HG03460 (cell line): ENCODE measurements around the gene LTBP3.
A peak's percentile ranks its signal among the peaks of the same experiment; 100 is the strongest.
"Not testable (repeated sequence)": the region's sequence is repeated elsewhere in the genome, so short reads cannot be mapped to it uniquely, and the experiment has no call there.

ENCODE experiments used
- ATAC-seq: cut with Tn5 transposase; IDR thresholded peaks from one replicate; pipeline ENCODE4 v1.9.1; 2021; ENCODE audit not compliant: unreplicated experiment

The LTBP3 gene

DNA sequence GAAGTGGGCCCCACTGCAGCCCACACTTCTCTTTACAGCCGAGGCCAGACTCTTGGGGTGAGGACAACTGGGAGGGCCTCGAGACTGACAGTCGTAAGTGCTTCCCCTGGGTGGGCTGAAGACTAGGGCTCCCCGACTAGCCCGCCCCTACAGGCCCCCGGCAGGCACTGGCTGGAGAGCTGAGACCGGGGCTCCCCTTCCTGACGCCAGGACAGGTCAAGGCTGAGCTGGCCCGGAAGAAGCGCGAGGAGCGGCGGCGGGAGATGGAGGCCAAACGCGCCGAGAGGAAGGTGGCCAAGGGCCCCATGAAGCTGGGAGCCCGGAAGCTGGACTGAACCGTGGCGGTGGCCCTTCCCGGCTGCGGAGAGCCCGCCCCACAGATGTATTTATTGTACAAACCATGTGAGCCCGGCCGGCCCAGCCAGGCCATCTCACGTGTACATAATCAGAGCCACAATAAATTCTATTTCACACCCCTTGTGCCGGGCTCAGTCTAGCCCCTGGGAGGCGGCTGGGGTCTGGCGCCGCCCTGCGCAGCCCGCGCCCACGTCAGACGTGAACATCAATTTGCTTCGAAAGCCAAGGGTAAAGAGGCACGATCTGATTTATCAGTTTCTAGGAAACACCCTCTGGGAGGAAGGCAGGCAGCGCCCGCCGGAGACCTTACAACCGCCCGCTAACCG, 19.8 kb downstream of the LTBP3 start:
- ATAC-seq: no peak

GRCh38 chr11:65537620-65538231, 20.4 kb downstream of the LTBP3 start:
- ATAC-seq: no peak

DNA sequence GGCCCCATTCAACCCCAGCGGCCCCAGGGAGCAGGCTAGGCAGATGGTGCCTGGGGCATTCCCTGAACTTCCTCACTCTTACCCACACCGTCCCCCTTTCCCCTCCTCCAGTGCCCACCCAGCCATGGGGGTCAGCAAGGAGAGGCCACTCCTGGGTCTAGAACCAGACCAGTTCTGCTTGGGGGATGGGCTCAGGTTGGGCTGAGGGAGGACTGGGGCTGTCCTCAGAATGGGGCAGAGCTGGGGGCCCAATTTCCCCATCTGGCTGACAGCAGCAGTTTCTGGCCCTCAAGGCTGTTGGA, 20.9 kb downstream of the LTBP3 start:
- ATAC-seq: no peak

GRCh38 chr11:65536412-65537295, 21.5 kb downstream of the LTBP3 start:
- no peak for ATAC-seq

DNA sequence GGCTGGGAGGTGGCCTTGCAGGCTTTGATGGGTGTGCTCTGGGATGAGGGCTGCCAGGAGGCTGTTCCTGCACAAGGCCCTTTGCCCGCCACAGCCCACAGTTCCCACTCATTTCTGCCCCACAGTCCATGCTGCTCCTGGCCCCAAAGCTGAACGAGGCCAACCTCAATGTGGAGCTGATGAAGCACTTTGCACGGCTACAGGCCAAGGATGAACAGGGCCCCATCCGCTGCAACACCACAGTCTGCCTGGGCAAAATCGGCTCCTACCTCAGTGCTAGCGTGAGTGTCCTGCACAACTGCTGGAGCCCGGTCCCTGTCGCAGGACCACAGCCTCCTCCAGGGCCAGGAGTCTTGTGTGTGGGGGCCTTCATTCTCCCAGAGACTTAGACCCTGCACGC, 23.1 kb downstream of the LTBP3 start:
- no peak for ATAC-seq

GRCh38 chr11:65532388-65533064, 25.6 kb downstream of the LTBP3 start:
- ATAC-seq: no peak

DNA sequence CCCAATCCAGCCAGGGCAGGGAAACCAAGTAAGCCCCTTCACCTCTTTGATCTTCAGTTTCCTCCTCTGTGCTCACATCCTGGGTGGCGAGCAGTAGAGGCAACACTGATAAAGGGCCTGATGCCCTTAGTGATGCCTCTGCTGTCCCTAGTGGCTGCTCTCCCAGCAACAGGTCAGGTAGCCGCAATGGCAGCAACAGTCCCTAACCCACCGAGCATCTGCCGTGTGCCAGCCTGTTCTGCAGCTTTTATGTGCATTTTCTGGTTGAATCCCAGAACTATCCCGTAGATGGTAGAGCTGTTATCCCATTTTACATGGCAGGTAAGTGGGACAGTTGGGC, 28.0 kb downstream of the LTBP3 start:
- no peak for ATAC-seq

DNA sequence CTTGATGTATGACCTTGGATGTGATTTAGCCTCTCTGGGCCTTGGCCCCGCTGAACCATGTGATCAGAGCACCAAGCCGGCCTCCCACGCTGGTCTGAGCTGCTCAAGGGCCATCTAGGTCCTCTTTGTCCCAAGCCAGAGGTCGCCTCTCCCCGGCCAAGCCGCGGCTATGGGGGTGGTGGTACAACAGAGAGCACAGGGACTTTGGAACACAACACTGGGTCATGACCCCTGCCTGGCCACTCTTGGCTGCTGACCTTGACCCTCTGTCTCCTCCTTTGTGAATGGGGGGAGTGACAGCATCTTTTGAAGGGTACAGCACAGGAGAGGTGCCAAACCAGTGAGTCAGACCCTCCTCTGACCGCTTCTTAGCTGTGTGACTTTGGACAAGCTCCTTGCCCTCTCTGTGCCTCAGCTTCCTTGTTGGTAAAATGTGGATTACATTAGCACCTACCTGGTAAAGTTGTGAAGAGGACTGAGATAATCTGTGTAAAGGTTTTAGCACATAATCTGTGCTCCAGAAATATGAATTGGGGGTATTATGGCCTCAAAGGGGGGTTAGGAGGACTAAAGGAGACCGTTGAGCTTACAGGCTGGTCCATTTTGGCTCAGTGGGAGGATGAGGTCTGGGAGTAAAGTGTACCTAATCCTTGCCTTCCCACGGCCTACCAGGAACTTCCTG, 28.5 kb downstream of the LTBP3 start:
- no peak for ATAC-seq

- ATAC-seq: no peak
Measured at GRCh38 chr11:65528819-65529350, 29.3 kb downstream of the LTBP3 start.

GRCh38 chr11:65526744-65527143, 31.4 kb downstream of the LTBP3 start:
- no peak for ATAC-seq

- no peak for ATAC-seq
Measured at GRCh38 chr11:65525546-65526480, 32.3 kb downstream of the LTBP3 start.

DNA sequence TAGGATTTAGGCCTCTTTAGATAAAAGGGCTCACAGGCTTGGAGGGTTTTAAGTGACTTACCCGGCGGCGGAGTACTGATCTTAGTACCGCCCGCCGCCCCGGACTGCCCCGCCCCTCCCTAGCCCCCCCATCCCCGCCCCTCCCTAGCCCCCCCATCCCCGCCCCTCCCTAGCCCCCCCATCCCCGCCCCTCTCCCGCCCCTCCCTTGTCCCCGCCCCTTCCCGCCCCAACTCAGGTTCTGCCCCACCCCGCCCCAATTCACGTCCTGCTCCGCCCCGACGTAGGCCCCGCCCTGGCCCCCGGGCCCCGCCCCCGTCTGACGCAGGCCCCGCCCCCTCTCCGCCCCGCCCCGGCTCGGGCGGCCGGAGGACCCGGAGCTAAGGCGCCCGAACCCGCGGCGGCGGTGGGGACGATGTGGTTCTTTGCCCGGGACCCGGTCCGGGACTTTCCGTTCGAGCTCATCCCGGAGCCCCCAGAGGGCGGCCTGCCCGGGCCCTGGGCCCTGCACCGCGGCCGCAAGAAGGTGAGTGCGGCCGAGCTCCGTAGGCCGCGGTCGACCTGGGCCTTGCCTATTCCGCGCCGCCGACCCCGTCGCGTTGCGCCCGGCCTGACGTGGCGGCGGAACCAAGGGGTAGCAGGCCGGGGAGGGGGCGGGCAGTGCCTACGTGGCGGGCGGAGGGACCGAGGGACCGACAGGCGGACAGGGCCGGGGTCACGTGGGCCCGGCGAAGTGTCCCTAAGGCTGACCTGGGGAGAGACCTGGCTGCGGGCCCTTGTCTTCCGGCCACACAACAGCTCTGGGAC, 33.2 kb downstream of the LTBP3 start, which contains the start of gene SCYL1:
Gene SCYL1, plus strand, starts transcription at position 343 of the 805 bp plus-strand sequence. Its CDS starts 71 bp downstream, at position 414.
- ATAC-seq: peak; percentile 56

DNA sequence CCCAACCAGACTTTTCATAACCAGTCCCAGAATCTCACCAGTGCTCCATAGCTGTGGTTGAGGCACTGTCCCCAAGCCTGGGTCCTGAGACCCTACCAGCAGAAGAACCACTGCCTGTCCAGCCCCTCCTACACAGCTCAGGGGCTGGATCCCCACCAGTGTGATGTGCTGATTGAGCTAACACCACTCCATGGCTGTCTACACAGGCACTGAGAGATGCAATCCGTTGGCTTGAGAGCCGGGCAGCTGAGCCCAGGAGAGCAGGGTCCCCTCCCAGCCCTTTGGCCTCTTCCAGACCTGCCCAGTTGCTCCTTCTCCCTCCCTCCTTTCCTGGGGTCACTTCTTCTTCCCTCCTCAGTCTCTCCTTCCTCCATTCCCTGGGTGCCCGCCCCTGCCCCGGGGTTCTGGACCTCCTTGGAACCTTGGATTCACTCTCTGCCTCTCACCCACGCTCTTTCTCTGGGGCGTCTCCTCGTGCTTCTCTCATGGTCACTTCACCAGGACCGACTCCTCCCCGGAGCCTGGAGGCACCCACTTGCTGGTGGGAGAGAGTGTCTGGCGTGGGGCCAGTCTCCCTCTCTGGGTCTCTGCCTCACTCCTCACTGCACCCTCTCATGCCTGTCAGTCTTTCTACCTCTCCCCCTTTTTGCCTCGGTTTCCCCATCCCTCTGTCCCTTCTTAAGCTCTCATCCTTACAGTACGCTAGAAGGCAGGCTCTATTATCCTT, 34.0 kb downstream of the LTBP3 start:
- ATAC-seq: no peak

- ATAC-seq: not testable (repeated sequence)
Measured at GRCh38 chr11:65523631-65523968, 34.6 kb downstream of the LTBP3 start.

DNA sequence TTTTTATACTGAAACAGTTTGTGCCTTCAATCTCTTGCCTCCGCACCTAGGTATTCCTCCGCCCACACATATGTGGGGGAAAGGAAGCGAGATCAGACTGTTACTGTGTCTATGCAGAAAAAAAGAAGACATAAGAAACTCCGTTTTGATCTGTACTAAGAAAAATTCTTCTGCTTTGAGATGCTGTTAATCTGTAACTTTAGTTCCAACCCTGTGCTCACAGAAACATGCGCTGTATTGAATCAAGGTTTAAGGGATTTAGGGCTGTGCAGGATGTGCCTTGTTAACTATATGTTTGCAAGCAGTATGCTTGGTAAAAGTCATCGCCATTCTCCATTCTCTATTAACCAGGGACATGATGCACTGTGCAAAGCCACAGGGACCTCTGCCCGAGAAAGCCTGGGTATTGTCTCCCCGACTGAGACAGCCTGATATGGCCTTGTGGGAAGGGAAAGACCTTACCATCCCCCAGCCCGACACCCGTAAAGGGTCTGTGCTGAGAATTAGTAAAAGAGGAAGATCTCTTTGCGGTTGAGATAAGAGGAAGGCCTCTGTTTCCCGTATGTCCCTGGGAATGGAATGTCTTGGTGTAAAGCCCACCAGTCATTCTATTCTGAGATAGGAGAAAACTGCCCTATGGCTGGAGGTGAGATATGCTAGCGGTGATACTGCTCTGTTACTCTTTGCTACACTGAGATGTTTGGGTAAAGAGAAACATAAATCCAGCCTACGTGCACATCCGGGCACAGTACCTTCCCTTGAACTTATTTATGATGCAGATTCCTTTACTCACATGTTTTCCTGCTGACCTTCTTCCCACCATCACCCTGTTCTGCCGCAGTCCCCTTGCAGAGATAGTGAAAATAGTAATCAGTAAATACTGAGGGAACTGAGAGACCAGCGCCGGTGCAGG, 35.2 kb downstream of the LTBP3 start:
- not testable (repeated sequence) for ATAC-seq

DNA sequence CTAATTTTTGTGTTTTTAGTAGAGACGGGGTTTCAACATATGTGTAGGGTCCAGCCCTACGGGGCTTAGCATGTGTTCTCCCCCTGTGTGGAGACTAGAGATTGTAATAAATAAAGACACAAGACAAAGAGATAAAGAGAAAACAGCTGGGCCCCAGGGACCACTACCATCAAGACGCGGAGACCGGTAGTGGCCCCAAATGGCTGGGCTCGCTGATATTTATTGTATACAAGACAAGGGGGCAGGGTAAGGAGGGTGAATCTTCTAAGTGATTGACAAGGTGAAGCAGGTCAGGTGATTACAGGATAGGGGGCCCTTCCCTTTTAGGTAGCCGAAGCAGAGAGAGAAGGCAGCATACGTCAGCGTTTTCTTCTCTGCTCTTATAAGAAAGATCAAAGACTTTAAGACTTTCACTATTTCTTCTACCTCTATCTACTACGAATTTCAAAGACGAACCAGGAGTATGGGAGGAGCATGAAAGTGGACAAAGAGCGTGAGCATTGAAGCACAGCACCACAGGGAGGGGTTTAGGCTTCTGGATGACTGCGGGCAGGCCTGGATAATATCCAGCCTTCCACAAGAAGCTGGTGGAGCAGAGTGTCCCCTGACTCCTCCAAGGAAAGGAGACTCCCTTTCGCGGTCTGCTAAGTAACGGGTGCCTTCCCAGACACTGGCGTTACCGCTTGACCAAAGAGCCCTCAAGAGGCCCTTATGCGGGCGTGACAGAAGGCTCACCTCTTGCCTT, 36.2 kb downstream of the LTBP3 start:
- not testable (repeated sequence) for ATAC-seq
